DND-41 (cell line): ENCODE measurements around the gene TRERF1.

ENCODE experiments used
- EZH2 ChIP-seq: IDR thresholded peaks from 3 replicates; pipeline ENCODE4 v1.6.1; 2012; ENCODE audit warnings: borderline replicate concordance, low read depth, mild to moderate bottlenecking, moderate library complexity, low read length, inconsistent platforms; ENCODE audit not compliant: severe bottlenecking
- TF ChIP-seq, protein P1 (sequence below): IDR thresholded peaks from 2 replicates; pipeline ENCODE4 v1.5.1; 2012; ENCODE audit warnings: borderline replicate concordance, low read length, moderate library complexity, mild to moderate bottlenecking; ENCODE audit not compliant: poor library complexity, severe bottlenecking; ENCODE audit errors: extremely low read depth

DNA sequence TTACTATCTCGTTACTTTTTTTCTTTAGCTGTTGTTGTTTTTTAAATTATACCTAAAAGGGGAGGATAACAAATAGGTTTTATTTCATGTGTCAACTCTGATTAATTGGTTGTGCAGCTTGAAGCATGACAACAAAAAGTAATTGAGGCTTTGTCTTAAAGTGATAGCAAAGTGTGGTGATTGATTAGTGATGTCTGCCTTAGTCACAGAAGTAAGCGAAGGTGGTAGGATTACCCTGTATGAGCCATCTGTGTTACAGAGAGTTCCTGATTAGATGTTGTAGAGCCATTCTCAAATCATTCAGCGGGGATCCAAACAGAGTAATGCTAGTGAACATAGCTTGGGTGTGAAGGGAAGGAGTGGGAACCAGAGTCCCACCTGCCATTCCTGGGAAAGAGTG lies 219.7 kb downstream of the TRERF1 start:
- TF ChIP-seq, protein P1, sequence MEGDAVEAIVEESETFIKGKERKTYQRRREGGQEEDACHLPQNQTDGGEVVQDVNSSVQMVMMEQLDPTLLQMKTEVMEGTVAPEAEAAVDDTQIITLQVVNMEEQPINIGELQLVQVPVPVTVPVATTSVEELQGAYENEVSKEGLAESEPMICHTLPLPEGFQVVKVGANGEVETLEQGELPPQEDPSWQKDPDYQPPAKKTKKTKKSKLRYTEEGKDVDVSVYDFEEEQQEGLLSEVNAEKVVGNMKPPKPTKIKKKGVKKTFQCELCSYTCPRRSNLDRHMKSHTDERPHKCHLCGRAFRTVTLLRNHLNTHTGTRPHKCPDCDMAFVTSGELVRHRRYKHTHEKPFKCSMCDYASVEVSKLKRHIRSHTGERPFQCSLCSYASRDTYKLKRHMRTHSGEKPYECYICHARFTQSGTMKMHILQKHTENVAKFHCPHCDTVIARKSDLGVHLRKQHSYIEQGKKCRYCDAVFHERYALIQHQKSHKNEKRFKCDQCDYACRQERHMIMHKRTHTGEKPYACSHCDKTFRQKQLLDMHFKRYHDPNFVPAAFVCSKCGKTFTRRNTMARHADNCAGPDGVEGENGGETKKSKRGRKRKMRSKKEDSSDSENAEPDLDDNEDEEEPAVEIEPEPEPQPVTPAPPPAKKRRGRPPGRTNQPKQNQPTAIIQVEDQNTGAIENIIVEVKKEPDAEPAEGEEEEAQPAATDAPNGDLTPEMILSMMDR, result no peak
- no peak for TF ChIP-seq EZH2
